Retinal pigment epithelial cell (primary cell): ENCODE data around the gene FAM89A.

Experiments used
- DNase-seq: peaks from one replicate; pipeline ENCODE4 v3.0.0-alpha.2; 2010; ENCODE audit warnings: low read depth
- H3K4me3 ChIP-seq: 2 replicates; pipeline ENCODE4 v1.5.1; 2011; ENCODE audit warnings: mild to moderate bottlenecking, low read length, control low read depth, moderate library complexity
- CTCF ChIP-seq: conservative IDR thresholded peaks from 2 replicates; pipeline ENCODE4 v1.5.1; 2011; ENCODE audit warnings: low read depth, low read length, control low read depth, inconsistent platforms

FAM89A gene

GRCh38 chr1:230971771-230972170 is 68.3 kb downstream of the FAM89A start:
- no peak overlapping the region for H3K4me3 ChIP-seq
- DNase-seq, result no peak
- TF ChIP-seq CTCF, result no peak

- no peak for DNase-seq
- H3K4me3 ChIP-seq, result no peak overlapping the region
- no peak for TF ChIP-seq CTCF
These were observed 69.6 kb downstream of the FAM89A start for GRCh38 chr1:230970432-230970831.
